Stimulated activated naive CD8-positive, alpha-beta T cell treated with anti-CD3 and anti-CD28 coated beads, Interleukin-15, Interleukin-2, amounts not matched to agents 100 U/mL and 50 U/mL, for 24 hours (primary cell): ENCODE measurements around the gene GRIP1.

Source experiments
- ATAC-seq: fragments of 150-1000 bp; cut with Tn5 transposase; one replicate; pipeline ENCODE4 v1.10.0; 2021
- DNase-seq: peaks from one replicate; pipeline ENCODE4 v3.0.0; 2021

The GRIP1 gene

GRCh38 chr12:66600903-66601302 lies 78.0 kb downstream of the GRIP1 start:
- DNase-seq = no peak
- no peak for ATAC-seq

DNA sequence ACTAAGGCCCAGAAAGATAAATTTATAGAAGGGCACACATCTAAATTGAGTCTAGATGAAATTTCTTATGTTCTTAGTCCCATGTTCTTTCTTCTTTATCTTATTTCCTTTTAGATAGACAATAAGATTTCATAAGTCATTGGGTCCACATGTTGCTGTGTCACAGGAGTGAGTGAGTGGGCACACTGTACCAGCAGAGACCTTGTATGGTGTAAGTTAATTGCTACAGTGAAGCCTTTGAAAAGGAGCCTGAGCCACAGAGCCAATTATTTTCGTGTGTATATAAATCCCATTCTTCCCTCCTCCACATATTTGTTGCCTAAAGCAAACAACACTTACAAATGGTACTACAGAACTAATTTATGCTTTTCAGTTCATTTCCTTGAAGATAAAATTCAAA lies 79.1 kb downstream of the GRIP1 start:
- no peak for ATAC-seq
- no peak for DNase-seq

DNA sequence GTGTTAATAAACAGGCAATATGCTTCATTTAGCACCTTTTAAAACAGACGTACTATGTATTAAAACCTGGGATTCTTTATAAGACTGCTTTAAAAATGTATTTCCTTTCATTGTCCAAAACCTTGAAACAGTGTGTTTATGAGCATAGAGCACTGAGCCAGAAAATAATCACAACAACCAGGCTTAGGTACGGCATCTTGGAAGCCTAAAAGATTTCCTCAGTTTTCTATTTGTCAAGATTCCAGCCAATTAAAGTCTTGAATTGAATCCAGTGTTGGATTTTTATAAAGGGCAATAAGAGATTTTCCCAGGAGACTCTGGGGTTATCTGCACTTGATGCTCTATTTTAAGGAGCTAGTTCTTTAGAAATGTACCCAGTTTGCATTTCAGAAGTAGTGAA lies 80.3 kb downstream of the GRIP1 start:
- DNase-seq = no peak
- no peak for ATAC-seq

- DNase-seq = no peak
These were observed 80.8 kb downstream of the GRIP1 start for GRCh38 chr12:66598079-66598478.

DNA sequence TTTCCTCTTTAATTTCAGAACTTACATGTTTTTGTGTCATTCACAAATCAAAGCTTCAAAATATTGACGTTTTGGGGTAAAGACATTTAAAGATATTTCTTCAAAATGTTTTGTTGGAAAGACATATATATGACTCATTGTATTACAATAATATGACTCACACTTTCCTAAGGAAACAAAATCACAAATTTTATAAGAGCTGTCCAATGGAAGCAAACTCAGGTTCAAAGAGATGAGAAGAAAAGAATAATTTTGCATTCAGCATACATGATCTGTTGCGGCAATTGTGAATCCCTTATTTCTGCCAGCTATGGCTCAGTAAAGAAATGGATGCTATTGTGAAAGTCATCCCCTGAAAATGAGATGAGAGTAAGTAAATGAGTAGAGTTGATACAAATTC lies 82.7 kb downstream of the GRIP1 start:
- ATAC-seq (no peak), DNase-seq (no peak)

More at GRCh38 chr12:66598079-66598478, 80.8 kb downstream of the GRIP1 start:
- ATAC-seq = no peak

DNA sequence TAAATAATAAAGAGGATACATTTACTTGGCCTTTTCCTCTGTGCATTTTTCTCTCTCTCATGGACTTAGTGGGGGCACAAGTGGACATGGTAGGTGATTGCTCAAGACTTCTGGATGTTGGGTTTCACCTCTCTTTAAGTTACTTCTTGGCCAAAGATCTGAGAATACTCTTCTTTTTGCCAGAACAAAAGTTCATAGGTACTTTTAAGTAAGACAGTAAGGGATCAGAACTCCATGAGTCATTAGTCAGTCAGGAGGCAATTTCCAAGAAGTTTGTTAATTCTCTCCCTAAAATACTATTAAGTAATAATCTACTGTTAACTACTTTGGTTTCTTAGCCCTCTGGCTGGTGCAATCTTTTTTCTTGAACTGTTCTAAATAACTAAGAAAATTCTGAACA lies 84.2 kb downstream of the GRIP1 start:
- ATAC-seq = no peak
- DNase-seq = no peak

DNA sequence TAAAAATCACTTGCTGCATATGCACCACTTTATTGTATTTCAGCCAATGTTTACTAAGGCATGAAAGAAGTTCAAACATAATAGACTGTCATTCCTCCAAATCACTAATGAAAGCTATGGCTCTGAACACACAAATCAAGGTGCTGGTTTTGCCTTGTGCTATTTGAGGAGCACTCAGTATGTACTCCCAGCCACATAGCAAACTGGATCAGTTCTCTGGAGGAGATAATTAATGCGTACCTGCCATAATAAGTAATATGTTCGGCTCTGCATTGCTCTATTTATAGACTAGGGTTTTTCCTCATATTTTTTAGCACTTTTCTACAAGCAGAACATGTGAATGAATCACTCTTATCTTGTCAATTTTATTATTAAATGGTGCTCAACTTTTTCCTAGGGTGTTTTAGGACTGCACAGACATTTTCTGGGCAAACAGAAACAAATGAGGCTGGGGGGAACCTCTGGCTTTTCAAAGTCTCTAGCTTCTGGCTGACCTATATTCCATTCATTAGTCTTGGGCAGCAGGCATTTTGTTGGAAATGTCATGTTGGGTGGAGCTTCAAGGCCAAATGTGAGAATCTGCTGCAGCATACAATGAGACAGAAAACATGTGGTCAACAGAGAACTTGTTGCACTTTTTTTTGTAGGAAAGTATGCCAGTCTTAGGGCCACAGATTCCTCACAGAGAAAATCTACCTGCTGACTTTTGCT lies 88.4 kb downstream of the GRIP1 start:
- DNase-seq (no peak), ATAC-seq (no peak)

DNA sequence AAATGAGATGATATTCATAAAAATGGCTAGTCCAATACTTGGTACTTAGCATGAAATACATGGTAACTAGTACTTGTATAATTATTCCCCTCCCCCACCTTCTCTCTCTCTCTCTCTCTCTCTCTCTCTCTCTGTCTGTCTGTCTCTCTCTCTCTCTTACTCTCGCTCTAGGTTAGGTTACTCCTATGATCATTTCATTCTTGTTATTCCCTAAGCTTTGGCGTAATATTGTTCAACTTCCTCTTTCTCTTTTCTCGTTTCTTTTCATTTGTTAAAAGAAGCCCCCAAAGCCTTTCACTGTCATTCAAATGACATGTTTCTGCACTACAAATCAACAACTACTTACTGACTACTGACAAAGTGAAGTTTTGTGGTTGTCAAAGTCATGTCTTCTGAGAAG lies 89.8 kb downstream of the GRIP1 start:
- DNase-seq = no peak
- no peak for ATAC-seq

DNA sequence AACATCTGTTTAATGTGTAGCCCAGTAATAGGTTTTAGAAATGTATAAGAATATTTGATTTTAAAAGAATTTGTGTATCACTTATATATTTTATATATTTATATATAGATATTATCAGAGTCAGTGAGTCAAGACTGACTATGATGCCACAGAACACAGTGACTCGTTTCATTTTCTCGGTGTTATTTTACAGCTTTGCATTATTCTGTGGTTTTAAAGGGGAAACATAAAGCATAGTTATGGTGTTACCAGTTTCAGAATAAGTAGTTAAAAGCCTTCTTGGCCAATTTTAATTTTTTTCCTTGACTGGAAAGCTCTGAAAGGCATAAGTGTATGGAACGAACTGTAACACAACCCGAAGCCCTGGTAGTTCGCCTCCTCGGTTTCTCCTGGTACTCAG lies 91.0 kb downstream of the GRIP1 start:
- DNase-seq = no peak
- peak; percentile 78 for ATAC-seq

- no peak for DNase-seq
- no peak for ATAC-seq
These were observed 94.2 kb downstream of the GRIP1 start for GRCh38 chr12:66584673-66585072.

- DNase-seq (no peak), ATAC-seq (no peak)
These were observed 105.3 kb downstream of the GRIP1 start for GRCh38 chr12:66573605-66574004.

GRCh38 chr12:66572845-66573244 lies 106.0 kb downstream of the GRIP1 start:
- no peak for ATAC-seq

DNA sequence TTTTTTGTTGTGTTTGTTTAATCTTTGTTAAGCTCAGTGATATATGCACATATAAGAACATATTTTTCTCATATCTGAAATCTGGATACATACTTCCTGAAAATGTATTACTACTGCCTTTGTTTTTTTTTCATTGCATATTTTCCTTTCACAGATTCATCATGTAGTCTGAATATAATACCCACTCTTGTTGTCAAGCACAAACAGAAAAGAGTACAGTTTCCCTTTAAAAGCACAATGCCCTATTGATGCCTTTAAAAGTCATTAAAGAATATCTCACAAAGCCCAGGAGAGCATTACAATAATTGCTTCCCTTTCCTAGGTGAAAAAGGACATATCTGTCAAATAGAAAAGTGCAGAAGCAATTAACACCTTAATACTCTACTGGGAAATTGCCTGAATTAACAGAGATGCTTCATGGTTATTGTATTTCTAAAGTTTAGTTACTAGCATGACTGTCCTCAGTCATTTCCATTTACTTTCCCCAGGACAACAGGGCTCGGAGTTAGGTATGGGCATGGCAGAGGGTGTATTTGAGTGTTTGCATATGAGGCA lies 107.4 kb downstream of the GRIP1 start:
- ATAC-seq (no peak), DNase-seq (no peak)

More at GRCh38 chr12:66572845-66573244, 106.0 kb downstream of the GRIP1 start:
- DNase-seq = no peak

DNA sequence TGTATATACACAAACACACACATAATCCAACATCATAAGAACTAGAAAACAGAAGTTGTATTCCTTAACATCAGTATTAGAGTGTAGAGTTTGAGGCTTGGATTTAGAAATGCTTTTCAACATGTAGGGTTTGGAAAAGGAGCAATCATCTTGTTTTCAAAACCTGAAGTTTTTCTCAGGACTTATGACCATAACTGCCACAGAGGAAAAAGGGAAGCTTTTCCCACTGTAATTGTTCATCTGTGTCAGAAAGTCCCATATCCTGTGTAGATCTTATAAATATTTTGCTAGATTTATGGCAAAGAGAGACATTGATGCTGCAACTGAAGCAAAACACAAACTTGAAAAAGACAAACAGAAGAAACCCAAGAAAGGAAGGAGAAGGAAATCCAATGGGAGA lies 115.7 kb downstream of the GRIP1 start:
- no peak for DNase-seq
- ATAC-seq = no peak

DNA sequence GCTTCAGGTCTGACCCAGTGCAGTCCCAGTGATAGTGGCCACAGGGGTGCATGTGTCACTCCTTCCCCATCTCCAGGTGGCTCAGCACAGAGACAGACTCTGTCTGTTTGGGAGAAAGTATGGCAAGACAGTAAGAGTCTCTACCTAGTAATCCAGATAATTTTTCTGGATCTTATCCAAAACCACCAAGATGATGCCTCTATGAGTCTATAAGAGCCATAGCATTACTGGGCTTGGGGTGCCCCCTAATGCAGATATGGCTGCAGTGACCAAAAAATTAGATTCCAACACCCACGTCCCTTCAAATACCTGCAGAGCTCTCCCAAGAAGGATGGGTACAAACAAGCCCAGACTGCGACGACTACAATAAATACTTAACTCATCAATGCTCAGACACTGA lies 123.8 kb downstream of the GRIP1 start:
- no peak for DNase-seq
- ATAC-seq = no peak

- no peak for ATAC-seq
- no peak for DNase-seq
These were observed 126.2 kb downstream of the GRIP1 start for GRCh38 chr12:66552716-66553115.

DNA sequence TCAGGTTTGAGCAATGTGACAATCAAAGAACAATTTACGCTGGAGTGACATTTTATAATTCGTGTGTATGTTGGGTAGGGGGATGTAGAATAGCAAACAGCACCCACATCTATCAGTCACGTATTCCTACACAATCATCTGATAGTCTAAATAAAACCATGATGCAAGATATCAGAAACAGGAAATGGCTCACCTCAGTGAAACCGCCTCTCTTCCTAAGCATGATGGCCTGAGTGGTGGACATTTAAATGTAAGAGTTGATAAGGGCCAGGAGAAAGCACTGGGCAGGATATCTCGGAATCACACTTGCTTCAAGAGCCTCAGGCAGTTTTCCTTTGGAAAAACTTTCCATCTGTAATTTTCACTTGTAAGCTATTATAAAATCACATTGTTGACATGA lies 128.2 kb downstream of the GRIP1 start:
- no peak for DNase-seq
- ATAC-seq = no peak

DNA sequence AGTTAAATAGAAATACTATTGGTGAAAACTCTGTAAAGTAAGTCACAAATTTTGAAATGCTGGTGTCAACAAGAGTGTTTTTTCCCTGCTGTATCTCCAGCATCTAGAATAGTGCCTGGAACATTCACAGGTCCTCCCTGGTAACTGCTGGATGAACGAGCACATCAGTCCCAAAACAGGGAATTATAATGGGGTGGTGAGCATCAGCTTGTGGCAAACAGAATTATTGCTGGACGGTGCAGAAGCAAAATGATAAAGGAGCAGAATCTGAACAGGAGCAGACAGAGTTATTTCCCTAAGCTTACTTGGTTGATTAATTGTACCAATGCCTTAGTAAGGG lies 129.9 kb downstream of the GRIP1 start:
- DNase-seq (no peak), ATAC-seq (no peak)

- DNase-seq (no peak), ATAC-seq (no peak)
These were observed 130.4 kb downstream of the GRIP1 start for GRCh38 chr12:66548338-66549049.

DNA sequence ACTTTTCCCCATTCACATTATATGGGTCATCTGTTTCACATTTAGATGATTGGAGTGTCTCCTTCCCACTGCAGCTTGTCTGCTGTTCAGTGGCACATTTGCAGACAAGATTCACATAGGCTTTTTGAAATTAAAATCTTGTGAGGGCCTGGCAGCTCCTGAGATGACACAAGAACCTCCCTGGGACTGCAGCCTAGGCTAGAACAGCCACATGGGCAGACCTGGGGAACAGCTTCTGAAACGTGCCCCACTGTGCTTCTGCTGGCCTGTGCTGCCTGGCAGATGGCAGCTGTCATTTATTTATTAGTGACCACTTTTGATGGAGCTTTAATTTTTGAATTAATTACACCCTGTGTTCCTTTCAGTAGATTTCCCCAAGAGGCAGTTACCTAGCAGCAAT lies 137.4 kb downstream of the GRIP1 start:
- no peak for ATAC-seq

DNA sequence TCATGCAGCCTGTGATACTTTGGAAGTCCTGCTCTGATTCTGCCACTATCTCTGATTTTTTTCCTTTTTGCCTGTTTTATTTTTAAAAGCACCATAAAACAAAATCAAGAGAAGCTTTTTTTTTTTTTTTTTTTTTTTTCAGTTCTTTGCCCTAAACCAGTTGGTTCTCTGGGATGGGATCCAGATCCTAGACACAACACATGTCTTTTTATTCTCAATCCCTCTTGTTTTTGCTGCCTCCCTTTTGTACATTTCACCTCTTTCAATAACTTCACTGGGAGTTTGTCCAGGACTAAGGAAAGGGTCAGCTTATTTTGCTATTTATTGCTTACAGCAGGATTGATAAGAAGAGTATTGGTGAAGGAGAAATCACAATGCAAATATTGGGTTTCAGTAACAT lies 139.4 kb downstream of the GRIP1 start:
- ATAC-seq = no peak
- DNase-seq = no peak

More for the DNA sequence above, 137.4 kb downstream of the GRIP1 start:
- DNase-seq = no peak

- no peak for DNase-seq
- no peak for ATAC-seq
These were observed 139.9 kb downstream of the GRIP1 start for GRCh38 chr12:66538970-66539369.

DNA sequence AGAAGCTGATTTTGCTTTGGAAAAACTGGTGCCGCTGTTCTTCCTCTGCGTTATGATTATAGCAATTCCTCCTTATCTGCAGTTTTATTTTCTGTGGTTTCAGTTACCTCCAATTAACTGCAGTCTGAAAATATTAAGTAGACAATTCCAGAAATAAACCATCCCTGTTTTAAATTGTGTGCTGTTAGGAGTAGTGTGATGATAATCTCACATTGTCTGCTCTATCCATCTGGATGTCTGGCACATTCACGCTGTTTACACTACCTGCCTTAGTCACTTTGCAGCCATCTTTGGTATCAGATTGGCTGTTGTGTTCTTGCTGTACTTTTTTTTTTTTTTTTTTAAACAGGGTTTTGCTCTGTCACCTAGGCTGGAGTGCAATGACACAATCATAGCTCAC lies 141.0 kb downstream of the GRIP1 start:
- no peak for ATAC-seq
- DNase-seq = no peak

GRCh38 chr12:66533767-66534166 lies 145.1 kb downstream of the GRIP1 start:
- DNase-seq (no peak), ATAC-seq (no peak)
